Measurements from ENCODE around the gene NDUFS6. TPM values are rescaled to one million over a fixed set of nuclear protein-coding genes. Genes with fewer than 3 reads are reported as not detected.

Gene NDUFS6
- total RNA-seq, 1 experiment from 2014 or later = 159 TPM

DNA sequence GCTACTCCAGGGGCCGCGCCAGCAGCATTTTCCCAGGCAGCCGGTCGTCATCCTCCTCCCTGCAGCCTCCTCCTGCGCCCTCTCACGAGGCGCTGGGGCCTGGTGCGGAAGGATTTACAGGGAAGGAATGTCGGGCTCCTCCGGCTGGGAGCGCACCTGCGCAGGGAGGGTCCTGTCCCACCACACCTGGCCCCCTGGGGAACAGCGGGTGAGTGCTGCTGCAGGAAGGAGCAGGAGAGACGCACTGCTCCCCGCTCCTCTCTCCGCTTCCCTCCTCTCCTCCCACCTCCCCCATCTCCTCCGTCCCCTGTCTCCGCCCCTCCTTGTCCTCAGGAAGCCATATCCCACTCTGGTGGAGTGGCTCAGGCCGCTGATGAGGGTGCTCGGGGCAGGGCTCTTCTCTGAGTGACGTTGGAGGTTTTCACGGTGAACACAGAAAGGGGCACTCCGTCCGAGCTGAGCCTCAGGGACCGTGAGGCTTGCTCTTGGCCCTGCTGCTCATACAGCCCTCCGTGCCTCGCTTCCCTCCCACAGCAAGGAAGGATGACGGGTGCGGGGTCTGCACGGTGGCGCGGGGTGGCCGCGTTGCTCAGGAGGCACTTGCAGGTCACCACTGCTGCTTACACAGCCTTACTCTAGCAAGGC lies 50.2 kb downstream of the NDUFS6 start:
- no peak for DNase-seq (ENCODE audit: low read depth)

DNA sequence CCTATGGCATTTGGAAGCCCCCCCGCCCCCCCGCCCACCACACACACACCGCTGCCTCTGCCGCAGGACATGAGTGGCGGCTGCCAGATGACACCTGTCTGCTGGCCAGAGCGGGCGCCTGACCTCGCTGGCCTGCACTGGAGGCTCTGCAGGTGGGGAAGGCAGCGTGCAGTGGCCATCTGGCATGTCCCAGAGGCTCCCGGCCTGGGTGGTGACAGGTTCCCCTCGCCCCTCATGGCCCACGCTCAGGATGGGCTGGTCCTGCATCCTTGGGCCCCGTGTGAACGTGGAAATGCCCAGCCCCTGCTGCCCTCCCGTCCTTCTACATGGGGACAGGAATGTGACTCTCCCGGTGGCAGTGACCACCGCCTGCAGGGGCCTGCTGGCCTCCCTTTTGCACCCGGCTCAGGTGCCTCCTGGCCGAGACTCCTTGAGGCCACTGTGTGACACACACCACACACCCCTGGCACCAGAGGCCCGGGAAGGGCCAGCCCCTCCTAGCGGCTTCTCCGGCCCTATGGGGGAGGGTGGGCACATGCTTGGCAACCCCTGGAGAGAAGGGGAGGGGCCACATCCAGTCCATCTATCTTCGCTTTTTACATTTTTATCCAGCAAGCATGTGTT lies 51.2 kb downstream of the NDUFS6 start:
- no peak for DNase-seq (ENCODE audit: low read depth)

DNA sequence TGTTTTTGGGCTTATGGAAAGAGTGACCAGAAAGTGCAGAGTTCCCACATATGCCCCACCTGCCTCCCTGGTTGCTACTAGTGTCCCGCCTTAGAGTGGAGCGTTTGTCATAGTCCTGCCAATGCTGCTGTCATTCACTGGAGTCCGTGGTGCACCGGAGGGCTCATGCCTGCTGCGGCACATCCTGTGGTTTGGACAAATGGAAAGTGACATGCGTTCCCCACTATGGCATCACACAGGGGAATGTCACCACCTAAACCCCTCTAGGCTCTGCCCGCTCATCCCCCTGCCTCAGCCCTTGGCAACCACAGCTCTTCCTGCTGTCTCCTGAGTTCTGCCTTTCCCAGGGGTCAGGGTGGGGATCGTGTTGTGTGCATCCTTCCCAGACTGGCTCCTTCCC lies 52.3 kb downstream of the NDUFS6 start:
- DNase-seq (ENCODE audit: low read depth) = no peak

DNA sequence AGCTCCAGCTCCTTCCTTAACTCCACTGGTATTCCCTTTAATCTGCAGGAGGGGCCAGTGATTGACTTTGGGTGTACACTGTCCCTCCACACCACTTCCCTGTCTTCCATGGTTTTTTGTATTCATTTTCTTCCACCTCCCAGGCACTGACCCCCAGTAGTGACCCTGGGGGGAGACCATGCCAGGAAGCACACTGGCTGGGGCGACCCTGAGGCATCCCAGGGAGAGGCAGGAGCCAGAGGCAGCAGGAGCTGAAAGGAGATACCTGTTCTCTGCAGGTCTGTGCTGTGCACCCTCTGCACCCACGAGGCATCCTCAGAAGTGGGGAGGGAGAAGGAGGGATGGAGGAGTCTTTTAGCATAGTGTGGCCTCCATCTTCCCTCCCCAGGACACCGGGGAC lies 53.9 kb downstream of the NDUFS6 start:
- no peak for DNase-seq (ENCODE audit: low read depth)

DNA sequence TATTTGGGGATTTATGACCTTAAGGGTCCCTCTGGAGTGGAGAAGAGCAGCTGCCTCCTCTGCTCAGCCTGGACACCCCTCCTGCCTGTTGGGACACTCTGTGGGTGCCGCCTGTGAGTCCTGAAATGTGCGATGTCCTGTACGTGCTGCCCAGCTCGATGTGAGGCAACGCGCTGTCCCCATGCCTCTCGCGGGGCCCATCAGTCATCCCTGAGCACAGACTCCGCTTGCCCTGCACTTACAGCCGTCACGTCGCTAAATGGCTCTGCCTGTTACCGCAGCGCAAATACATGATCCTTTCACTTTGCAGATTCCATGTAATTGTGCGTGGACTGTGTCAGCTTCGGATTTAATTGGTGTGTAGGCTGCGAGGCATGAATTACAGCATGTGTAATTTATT lies 54.4 kb downstream of the NDUFS6 start:
- DNase-seq (ENCODE audit: low read depth) = no peak

DNA sequence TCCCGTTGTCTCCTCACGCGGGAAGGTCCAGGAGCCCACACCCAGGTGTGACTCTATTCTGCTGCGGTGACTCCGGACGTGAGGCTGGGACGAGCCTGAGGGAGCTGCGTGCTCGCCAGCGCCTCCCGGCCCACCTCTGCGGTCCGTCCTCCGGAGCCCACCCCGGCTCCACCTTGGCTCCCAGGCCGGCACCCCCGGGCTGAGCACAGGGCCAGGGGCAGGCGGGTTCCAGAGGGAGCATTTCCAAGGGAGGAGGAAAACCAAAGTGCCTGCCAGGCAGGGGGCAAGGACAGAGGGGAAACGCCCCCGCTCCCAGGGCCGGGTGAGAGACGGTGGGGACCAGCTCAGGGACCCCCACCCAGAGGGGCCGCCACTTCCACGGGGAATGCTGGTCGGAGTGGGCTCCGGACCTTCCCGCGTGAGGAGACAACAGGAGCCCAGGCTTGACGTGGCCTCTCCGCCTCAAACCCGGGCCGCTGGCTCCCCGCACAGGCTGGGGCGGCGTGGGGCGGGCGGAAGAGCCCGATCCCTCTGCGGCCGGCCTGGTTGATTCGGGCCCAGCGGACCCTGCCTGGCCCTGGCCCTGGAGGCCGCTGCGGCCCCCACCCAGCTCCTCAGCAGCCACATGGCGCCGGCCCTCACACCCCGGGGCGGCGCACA lies 55.5 kb downstream of the NDUFS6 start:
- no peak for DNase-seq (ENCODE audit: low read depth)

DNA sequence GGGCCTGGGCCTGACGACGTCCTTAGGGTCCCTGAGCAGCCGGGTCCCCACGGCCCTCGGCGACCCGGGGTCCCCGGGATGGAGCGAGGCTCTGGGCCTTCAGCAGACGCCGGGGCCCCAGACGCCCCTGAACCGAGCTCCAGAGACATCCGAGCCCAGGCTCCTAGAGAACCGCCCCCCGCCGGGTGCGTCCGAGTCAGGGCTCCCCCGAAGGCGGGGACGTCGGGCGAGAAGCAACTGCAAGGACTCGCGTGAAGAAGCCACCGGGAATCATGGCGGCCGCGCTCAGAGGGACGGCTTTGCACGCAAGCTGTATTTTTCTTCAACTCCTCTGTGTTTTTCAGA lies 56.0 kb downstream of the NDUFS6 start:
- no peak for DNase-seq (ENCODE audit: low read depth)

DNA sequence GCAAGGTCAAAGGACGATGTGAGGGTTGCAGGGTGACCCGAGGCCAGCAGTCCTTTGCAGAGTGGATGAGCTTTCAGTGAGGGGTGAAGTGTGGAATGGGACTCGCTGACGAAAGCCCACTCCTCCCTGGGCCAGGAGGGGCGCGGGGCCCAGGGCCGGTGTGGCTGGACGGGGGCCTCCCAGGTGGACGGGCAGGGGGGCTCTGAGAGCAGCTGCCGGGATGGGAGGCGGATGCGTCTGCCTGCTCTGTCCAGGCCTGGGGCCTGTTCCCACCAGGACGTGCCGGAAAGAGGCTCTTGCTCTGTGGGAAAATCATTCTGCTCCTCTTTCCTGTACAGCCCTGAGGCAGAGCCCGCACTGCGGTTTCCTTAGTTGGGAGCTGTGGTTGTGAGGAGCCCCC lies 57.2 kb downstream of the NDUFS6 start:
- no peak for DNase-seq (ENCODE audit: low read depth)

DNA sequence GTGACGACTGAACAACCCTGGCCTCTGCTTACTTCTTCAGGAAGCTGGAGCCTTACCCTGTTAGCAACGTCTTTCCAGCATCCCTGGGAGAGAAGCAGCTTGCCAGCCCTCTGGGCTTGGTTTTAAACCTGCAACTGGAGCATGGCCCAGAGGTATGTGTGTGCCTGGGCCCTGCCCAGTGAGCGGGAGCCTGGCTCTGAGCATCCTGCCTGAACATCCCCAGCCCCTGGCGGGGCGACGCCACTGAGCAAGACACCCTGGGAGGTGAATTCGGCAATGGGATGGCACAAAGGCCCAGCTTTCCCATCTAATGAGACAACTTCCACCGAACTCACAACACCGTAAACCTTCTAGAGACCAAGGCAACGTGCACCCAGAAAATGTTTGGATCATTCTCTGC lies 57.9 kb downstream of the NDUFS6 start:
- no peak for DNase-seq (ENCODE audit: low read depth)

DNA sequence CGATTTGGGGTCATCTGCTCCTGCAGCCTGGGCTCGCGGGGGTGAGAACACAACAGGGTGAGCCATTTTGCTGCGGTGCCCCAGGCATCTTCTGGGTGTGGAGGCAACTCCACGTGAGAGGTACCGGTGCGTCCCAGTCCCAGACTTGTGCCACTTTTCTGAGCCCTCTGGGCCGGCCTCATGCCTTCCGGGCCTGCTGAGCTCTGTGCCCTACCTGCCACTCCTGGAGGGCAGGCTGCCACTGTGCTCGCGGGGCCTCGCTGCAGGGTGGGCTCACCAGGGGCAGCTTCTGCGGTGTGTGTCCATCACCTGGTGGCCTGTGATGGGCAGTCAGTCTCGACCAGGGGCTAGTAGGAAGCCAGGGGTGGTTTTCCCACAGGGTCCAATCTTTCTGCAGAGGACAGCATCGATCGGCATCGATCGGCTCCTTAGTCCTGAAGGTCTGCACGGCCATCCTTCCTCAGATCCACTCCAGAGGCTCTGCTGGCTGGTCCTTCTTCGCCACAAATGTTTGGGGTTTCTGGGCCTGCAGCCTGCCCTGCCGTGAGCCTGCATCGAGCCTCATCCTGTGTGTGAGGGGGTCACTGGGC lies 58.9 kb downstream of the NDUFS6 start:
- DNase-seq (ENCODE audit: low read depth) = no peak

DNA sequence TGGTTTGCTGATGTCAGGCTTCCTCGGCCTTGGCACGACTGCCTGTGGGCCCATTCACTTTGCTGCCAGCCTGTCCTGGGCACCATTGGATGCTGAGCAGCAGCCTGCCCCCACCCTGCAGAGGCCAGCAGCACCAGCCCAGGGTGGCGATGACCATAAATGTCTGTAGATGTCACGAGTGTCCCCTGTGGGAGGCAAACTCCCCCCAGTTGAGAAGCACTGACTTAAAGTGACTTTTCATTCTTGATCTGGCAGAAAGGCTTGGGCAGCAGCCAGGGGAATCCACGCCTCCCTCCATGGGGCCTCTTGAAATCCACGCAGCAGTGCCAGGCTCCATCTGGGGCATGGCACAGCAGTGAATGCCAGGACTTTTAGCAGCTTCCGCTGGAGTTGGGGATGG lies 59.7 kb downstream of the NDUFS6 start:
- DNase-seq (ENCODE audit: low read depth) = no peak

DNA sequence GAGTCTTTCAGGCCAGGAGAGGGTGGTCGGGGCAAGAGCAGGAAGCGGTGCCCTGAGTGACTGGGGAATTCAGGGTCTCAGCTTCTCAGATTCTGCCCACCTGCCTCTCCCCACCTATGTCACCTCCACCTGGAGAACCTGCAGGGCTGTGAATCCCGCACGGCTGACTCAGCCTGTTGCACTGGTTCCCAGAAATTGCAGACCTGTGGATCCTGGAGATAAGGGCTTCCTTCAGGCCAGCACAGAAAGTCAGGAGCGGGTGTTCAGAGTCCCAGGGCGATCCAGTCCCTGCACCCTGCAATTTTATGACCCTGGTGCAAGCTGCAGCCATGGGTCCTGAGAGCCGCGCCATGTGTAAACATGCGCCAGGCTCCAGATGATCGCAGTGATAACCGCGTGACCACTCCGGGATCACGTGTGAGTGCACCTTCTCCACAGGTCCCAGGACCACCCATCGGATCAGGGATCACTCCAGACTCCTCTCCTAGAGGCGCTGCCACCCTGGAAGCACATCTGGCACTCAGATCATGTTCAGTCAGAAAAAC lies 63.8 kb downstream of the NDUFS6 start:
- no peak for DNase-seq (ENCODE audit: low read depth)

DNA sequence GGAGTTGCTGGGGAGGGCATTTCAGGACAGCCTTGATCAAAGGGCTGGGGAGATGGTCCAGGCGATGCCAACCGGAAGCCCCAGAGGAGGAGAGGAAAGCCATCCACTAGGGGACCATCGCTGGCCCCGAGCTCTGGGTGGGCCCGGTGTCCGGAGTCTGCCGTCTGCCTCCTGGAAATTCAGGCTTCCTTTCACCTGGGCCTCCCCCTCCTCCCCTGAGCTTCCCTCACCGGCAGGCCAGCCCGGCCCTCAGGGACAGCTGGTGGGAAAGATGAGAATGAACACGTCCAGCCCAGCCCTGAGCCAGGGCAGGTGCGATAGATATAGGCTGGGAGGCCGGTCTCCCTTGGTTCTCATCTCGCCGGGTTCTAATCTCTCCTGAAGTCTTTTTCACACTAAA lies 64.3 kb downstream of the NDUFS6 start:
- no peak for DNase-seq (ENCODE audit: low read depth)

Other genes starting within 250 kb of the NDUFS6 start
- gene MRPL36, start 1.6 kb upstream of the NDUFS6 start, total RNA-seq (2014; rRNA removed; shearing (Covaris generic)) = 55.7 and 57.9 TPM in 2 replicates
- gene IRX4, start 81.5 kb downstream of the NDUFS6 start, total RNA-seq (2014; rRNA removed; shearing (Covaris generic)) = not detected in 2 replicates

Measured in M059J (cell line).